Midbrain (tissue), 1 donor: ENCODE data around the gene IVNS1ABP.
"Not testable (repeated sequence)": the region's sequence is repeated elsewhere in the genome, so short reads cannot be mapped to it uniquely, and the experiment has no call there.

ENCODE experiments used
- DNase-seq: peaks from one replicate; lab custom pipeline; 2025; lab: John Stamatoyannopoulos, UW

Gene IVNS1ABP

GRCh38 chr1:185317034-185317885 is at the start of gene IVNS1ABP:
Gene IVNS1ABP, minus strand, starts transcription at chr1:185317243. Its CDS starts 7,750 bp downstream, at chr1:185309493.
- DNase-seq, result peak; percentile 93

GRCh38 chr1:185365951-185366350 is 48.9 kb upstream of the IVNS1ABP start:
- DNase-seq, result no peak

GRCh38 chr1:185364528-185364927 is 47.5 kb upstream of the IVNS1ABP start:
- not testable (repeated sequence) for DNase-seq

- DNase-seq, result no peak
Observed at GRCh38 chr1:185363205-185363604, 46.2 kb upstream of the IVNS1ABP start.

GRCh38 chr1:185360714-185361113 is 43.7 kb upstream of the IVNS1ABP start:
- DNase-seq, result no peak

GRCh38 chr1:185358957-185359356 is 41.9 kb upstream of the IVNS1ABP start:
- no peak for DNase-seq

- DNase-seq, result no peak
Observed at GRCh38 chr1:185355947-185356346, 38.9 kb upstream of the IVNS1ABP start.

GRCh38 chr1:185353124-185353523 is 36.1 kb upstream of the IVNS1ABP start:
- DNase-seq, result no peak

GRCh38 chr1:185351734-185352466 is 34.9 kb upstream of the IVNS1ABP start:
- DNase-seq, result no peak

- DNase-seq, result no peak
Observed at GRCh38 chr1:185350027-185350442, 33.0 kb upstream of the IVNS1ABP start.

- no peak for DNase-seq
Observed at GRCh38 chr1:185349556-185349955, 32.5 kb upstream of the IVNS1ABP start.

- DNase-seq, result no peak
Observed at GRCh38 chr1:185348985-185349384, 31.9 kb upstream of the IVNS1ABP start.

GRCh38 chr1:185348296-185348695 is 31.3 kb upstream of the IVNS1ABP start:
- no peak for DNase-seq

- no peak for DNase-seq
Observed at GRCh38 chr1:185345913-185346720, 29.1 kb upstream of the IVNS1ABP start.

- peak; percentile 51 for DNase-seq
Observed at GRCh38 chr1:185343306-185343705, 26.3 kb upstream of the IVNS1ABP start.

- no peak for DNase-seq
Observed at GRCh38 chr1:185342672-185343259, 25.7 kb upstream of the IVNS1ABP start.

- no peak for DNase-seq
Observed at GRCh38 chr1:185342017-185342416, 25.0 kb upstream of the IVNS1ABP start.

GRCh38 chr1:185341196-185341781 is 24.2 kb upstream of the IVNS1ABP start:
- no peak for DNase-seq

GRCh38 chr1:185338719-185339622 is 21.9 kb upstream of the IVNS1ABP start:
- peak; percentile 23 for DNase-seq

GRCh38 chr1:185337246-185337645 is 20.2 kb upstream of the IVNS1ABP start:
- DNase-seq, result no peak
